HEK293T (cell line): Measurements from ENCODE around the gene ERVH48-1.

Experiments
- ARNT ChIP-seq: fragments of 450-650 bp; IDR thresholded peaks from 2 replicates; pipeline ENCODE4 v1.6.1; 2017; ENCODE audit warnings: mild to moderate bottlenecking
- BHLHE40 ChIP-seq: fragments of 450-650 bp; IDR thresholded peaks from 2 replicates; pipeline ENCODE4 v1.6.1; 2016; ENCODE audit warnings: mild to moderate bottlenecking, moderate library complexity, borderline replicate concordance
- ELF4 ChIP-seq: fragments of 450-650 bp; IDR thresholded peaks from 2 replicates; pipeline ENCODE4 v1.6.1; 2017; ENCODE audit warnings: antibody characterized with exemption
- FOXA1 ChIP-seq: fragments of 450-650 bp; IDR thresholded peaks from 2 replicates; pipeline ENCODE4 v1.6.1; 2016; ENCODE audit warnings: mild to moderate bottlenecking
- FOXK2 ChIP-seq: fragments of 450-650 bp; IDR thresholded peaks from 2 replicates; pipeline ENCODE4 v1.6.1; 2016; ENCODE audit warnings: mild to moderate bottlenecking
- FOXM1 ChIP-seq: fragments of 450-650 bp; IDR thresholded peaks from 2 replicates; pipeline ENCODE4 v1.6.1; 2017; ENCODE audit warnings: mild to moderate bottlenecking, borderline replicate concordance
- L3MBTL2 ChIP-seq: fragments of 450-650 bp; conservative IDR thresholded peaks from 2 replicates; pipeline ENCODE4 v1.6.1; 2016; ENCODE audit warnings: mild to moderate bottlenecking
- NFRKB ChIP-seq: fragments of 450-650 bp; IDR thresholded peaks from 2 replicates; pipeline ENCODE4 v1.6.1; 2016; ENCODE audit warnings: mild to moderate bottlenecking, moderate library complexity
- PKNOX1 ChIP-seq: fragments of 450-650 bp; IDR thresholded peaks from 2 replicates; pipeline ENCODE4 v1.6.1; 2016
- SP1 ChIP-seq: fragments of 450-650 bp; IDR thresholded peaks from 2 replicates; pipeline ENCODE4 v1.6.1; 2017
- SUZ12 ChIP-seq: fragments of 450-650 bp; IDR thresholded peaks from 2 replicates; pipeline ENCODE4 v1.6.1; 2016; ENCODE audit warnings: mild to moderate bottlenecking
- TARDBP ChIP-seq: fragments of 450-650 bp; IDR thresholded peaks from 2 replicates; pipeline ENCODE4 v1.6.1; 2016

DNA sequence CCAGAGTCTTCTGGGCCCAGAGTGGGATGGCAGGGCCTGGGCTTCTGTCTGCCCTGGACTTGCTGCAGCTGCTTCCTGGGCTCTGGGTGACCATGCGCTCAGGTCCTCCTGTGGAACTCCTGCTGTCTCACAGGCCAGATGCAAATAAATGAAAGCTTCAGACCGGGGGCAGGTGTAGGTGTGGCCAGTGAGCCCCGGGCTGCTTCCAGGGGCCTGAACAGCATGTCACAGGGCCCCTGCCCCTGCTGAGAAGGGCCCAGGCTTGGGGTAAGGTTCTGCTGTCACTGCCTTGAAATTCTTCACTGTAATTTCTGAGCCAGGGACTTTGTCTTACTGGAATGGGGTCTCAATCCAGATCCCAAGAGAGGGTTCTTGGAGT is 46.5 kb upstream of the ERVH48-1 start:
- no peak for TF ChIP-seq SP1
- TF ChIP-seq L3MBTL2 = no peak
- TF ChIP-seq FOXK2 = no peak
- TF ChIP-seq TARDBP = no peak
- no peak for TF ChIP-seq FOXM1
- TF ChIP-seq SUZ12 = no peak
- TF ChIP-seq BHLHE40 = no peak
- TF ChIP-seq ARNT = no peak
- TF ChIP-seq NFRKB = no peak
- TF ChIP-seq ELF4 = no peak
- no peak for TF ChIP-seq FOXA1
- no peak for TF ChIP-seq PKNOX1
